GM10248 (cell line): Measurements from ENCODE around the gene ARMH3.

Experiments
- CTCF ChIA-PET: fragments of 300-600 bp; sonication (Branson Sonifier 250); formaldehyde crosslinking; extraction: SDS; loops from one replicate; lab custom pipeline; 2021; ENCODE audit warnings: antibody characterized with exemption; lab: Yijun Ruan, JAX
- POLR2A ChIA-PET: fragments of 350-650 bp; sonication (Branson Sonifier 250); formaldehyde crosslinking; extraction: SDS; loops from one replicate; lab custom pipeline; 2020; ENCODE audit warnings: antibody characterized with exemption; lab: Yijun Ruan, JAX
- DNase-seq: peaks from one replicate; pipeline ENCODE4 v3.0.0; 2012; ENCODE audit errors: extremely low spot score
- TF ChIP-seq, protein P1 (sequence below): IDR thresholded peaks from 2 replicates; pipeline ENCODE4 v1.5.1; 2012; ENCODE audit warnings: mild to moderate bottlenecking, low read depth; ENCODE audit errors: extremely low read depth, missing control alignments, control extremely low read depth

Gene ARMH3

GRCh38 chr10:101967119-101967518, 88.9 kb downstream of the ARMH3 start:
- no peak for DNase-seq
- TF ChIP-seq, protein P1, sequence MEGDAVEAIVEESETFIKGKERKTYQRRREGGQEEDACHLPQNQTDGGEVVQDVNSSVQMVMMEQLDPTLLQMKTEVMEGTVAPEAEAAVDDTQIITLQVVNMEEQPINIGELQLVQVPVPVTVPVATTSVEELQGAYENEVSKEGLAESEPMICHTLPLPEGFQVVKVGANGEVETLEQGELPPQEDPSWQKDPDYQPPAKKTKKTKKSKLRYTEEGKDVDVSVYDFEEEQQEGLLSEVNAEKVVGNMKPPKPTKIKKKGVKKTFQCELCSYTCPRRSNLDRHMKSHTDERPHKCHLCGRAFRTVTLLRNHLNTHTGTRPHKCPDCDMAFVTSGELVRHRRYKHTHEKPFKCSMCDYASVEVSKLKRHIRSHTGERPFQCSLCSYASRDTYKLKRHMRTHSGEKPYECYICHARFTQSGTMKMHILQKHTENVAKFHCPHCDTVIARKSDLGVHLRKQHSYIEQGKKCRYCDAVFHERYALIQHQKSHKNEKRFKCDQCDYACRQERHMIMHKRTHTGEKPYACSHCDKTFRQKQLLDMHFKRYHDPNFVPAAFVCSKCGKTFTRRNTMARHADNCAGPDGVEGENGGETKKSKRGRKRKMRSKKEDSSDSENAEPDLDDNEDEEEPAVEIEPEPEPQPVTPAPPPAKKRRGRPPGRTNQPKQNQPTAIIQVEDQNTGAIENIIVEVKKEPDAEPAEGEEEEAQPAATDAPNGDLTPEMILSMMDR: no peak
- POLR2A ChIA-PET: no interaction called here
- CTCF ChIA-PET: interaction anchor here (1.4 to 5.1 kb wide), 6 partner anchors 9 to 77 kb away, joined by 3 to 31 read pairs (median 5); no protein-coding TSS in a partner anchor

DNA sequence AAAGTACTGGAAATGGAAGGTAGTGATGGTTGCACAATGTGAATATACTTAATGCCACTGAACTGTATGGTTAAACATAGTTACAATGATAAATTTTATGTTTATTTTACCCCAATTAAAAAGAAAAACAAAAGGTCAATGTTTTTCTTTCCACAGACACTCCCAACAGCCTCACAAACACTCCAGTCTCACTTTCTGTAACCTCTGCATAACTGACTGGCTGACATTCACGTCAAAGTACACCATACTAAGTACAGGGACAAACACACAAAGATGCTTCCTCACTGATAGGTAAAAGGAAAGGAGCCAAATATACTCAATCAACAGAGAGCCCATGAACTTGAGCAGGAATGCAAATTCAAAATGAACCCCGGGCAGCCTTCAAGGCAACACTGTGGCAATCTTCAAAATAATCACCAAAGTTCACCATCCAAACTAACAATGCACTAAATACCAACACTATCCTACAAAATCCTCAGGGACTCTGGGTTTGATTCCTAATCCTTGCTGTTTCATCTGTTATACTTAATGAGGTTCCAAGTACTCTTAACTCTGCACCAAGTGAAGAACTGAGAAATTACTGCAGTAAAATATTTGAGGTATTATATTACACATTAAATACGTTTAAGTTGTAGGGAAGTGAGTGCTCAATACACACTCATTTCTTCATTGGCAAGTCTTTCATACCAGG, 90.8 kb downstream of the ARMH3 start:
- no peak for DNase-seq
- TF ChIP-seq, protein P1: no peak
- POLR2A ChIA-PET: no interaction called here
- CTCF ChIA-PET: interaction anchor here (1.1 to 2.6 kb wide), 3 partner anchors 7 to 76 kb away, joined by 3 to 11 read pairs (median 4); no protein-coding TSS in a partner anchor

- POLR2A ChIA-PET: interaction anchor here (0.7 kb wide), 1 partner anchor 585 kb away, joined by 5 read pairs; no protein-coding TSS in a partner anchor
- CTCF ChIA-PET: interaction anchor here (0.6 to 2.0 kb wide), 10 partner anchors 10 to 121 kb away, joined by 3 to 7 read pairs (median 4); no protein-coding TSS in a partner anchor
- DNase-seq: no peak
- TF ChIP-seq, protein P1: no peak
These were observed 94.1 kb downstream of the ARMH3 start for GRCh38 chr10:101961591-101962498.

GRCh38 chr10:101960879-101961395, 95.0 kb downstream of the ARMH3 start:
- CTCF ChIA-PET: interaction anchor here (0.7 to 2.0 kb wide), 7 partner anchors 11 to 120 kb away, joined by 3 to 6 read pairs (median 4); no protein-coding TSS in a partner anchor
- no peak for DNase-seq
- POLR2A ChIA-PET: no interaction called here
- TF ChIP-seq, protein P1: no peak

DNA sequence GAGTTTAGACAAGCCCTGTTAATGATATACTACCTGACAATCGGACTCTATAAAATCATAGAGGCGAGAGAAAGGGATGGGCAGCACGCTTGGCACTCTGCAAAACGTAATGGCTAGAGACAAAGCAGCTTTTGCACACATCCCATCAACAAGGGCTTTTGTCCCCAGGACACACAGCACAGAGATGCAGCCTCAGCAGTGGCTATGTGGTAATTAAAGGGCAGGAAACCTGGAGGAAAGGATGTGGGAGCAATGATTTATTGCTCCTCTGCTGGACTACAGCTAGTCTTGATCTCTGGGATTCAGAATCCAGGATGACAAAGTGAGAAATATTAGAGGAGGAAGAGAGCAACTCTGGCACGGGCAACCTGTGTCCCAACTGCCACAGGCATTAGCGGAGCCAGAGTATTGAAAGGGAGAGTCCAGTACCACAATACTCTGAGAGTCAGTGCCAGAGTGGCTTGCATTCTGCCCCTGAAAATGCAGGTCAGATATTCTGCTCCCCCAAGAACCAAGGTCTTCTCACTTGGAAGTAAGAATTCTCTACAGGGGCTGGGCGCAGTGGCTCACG, 96.5 kb downstream of the ARMH3 start:
- POLR2A ChIA-PET: no interaction called here
- TF ChIP-seq, protein P1: no peak

More for the DNA sequence above, 96.5 kb downstream of the ARMH3 start:
- no peak for DNase-seq
- CTCF ChIA-PET: interaction anchor here (1.0 to 3.6 kb wide), 12 partner anchors 7 to 124 kb away, joined by 3 to 15 read pairs (median 8); no protein-coding TSS in a partner anchor
